Endothelial cell of hepatic sinusoid (primary cell): ENCODE results near the gene ERCC6L2.

Source experiments
- in situ Hi-C: cut with HindIII; loops from 2 replicates; pipeline ENCODE4 v1.10.0; 2017; ENCODE audit warnings: low sequenced_read_pairs

ERCC6L2 gene, protein sequence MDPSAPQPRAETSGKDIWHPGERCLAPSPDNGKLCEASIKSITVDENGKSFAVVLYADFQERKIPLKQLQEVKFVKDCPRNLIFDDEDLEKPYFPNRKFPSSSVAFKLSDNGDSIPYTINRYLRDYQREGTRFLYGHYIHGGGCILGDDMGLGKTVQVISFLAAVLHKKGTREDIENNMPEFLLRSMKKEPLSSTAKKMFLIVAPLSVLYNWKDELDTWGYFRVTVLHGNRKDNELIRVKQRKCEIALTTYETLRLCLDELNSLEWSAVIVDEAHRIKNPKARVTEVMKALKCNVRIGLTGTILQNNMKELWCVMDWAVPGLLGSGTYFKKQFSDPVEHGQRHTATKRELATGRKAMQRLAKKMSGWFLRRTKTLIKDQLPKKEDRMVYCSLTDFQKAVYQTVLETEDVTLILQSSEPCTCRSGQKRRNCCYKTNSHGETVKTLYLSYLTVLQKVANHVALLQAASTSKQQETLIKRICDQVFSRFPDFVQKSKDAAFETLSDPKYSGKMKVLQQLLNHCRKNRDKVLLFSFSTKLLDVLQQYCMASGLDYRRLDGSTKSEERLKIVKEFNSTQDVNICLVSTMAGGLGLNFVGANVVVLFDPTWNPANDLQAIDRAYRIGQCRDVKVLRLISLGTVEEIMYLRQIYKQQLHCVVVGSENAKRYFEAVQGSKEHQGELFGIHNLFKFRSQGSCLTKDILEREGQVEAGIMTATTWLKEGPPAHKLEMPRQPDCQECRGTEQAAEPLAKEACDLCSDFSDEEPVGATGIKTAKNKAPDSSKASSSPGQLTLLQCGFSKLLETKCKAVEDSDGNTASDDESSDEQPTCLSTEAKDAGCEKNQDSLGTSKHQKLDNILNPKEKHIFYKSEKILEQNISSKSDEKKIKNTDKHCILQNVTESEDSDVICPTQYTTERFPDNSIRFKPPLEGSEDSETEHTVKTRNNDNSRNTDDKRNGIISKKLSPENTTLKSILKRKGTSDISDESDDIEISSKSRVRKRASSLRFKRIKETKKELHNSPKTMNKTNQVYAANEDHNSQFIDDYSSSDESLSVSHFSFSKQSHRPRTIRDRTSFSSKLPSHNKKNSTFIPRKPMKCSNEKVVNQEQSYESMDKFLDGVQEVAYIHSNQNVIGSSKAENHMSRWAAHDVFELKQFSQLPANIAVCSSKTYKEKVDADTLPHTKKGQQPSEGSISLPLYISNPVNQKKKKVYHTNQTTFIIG (N-terminal part only)

DNA sequence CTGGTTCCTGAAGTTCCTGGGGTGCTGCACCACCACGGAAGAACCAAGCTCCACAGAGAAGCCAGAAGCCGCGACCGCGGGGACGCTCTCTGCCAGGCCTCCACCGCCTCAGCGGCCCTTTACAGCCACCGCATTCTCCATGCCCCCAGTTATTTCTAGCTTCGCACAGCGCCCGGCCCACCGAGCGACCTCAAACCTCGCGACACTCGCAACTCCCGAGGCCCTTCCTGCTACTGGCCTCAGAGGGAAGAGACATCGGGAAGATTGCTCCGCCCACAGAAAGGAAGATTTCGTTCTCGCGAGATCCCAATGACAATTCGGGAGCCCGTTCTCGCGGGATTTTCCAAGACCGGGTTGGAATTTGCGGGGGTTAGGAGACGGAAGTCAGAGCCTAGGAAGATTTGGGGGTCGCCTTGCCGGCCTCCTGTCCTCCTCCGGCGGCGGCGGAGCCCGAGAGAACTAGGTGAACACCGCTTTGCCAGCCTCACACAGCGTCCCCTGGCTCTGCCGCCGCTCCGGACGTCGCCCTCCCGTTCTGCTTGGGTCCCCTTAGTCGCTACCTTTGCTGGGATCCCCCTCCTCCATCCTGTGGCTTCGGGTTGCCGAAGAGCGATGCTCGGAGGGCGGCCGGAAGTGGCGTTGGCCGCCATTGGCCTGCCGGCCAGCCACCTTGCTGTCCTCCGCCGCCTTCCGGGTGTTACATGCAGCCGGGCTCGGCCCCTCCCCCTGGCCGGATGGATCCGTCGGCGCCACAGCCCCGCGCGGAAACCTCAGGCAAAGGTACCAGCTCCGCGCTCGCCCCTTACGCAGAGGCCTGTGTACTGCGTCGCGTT, at the start of gene ERCC6L2:
Gene ERCC6L2, plus strand, starts transcription at position 387 of the 833 bp plus-strand sequence. Its CDS starts 348 bp downstream, at position 735.
- in situ Hi-C loops: loop anchor here (10.0 kb wide), 1 partner anchor 61 kb away; no protein-coding TSS in a partner anchor

DNA sequence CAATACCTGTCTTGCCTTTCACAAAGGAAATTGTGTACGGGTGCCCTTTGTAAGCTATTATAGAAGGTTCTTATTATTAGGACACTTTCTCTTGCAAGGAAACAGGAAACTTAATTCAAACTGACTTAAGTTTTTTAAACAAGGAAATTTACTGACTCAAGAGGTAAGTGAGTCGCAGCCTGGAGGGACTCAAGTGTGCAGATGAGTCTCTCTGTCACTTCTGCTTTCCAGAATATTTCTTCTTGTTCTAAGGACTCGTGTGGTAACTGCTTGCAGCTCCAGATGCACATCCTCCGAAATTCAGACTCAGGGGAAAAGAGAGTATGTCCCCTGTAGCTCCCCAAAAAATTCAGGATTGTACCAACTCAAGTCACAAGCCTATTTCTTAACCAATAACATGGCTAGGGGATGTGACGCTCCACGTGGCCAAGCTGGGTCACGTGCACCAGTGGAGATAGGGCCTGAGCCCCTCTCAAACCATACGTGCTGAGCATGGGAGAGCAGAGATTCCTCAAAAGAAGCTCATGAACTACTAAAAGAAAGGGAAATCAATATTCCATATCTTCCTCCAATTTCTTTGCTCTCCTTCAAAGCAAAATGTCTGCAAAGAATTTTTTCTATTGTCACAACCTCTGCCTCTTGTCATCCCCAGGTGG, 49.2 kb upstream of the ERCC6L2 start:
- in situ Hi-C loops: no loop called here

DNA sequence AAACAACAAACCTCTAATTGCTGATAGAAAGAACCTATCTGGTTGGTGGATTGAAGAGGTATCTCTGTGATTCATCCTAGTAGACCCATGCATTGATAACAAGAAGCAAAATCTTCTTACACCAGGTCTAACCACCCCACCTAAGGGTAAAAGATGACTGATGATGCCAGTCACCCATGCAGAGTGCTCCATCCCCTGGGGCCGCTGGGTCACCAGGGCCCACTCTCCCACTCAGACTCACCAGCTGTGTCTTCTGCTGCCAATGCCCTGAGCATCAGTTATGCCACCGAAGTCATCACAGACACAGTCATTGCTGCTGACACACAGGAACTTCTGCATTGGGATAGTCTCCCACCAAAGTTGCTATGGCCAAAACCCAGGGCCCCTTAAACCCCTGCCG, 44.7 kb upstream of the ERCC6L2 start:
- in situ Hi-C loops: no loop called here

DNA sequence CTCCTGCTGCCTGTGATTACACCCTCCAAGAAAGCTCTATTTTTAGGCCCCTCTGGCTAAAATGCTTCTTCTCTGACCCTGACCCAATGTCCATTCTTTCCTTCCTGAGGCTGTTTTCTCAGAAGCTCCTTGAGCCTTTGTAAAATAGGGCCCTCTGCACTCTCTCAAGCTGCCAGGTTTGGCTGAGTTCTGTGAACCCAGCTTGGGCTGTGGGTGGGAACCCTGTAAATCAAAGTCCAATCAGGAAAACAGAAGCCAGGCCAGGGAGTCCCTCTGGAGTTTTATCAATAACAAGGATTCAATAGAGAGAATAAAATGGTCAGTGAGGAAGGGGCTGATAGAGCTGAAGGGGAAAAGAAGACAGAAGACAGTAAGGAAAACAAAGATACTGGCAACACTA, 43.7 kb upstream of the ERCC6L2 start:
- in situ Hi-C loops: no loop called here

DNA sequence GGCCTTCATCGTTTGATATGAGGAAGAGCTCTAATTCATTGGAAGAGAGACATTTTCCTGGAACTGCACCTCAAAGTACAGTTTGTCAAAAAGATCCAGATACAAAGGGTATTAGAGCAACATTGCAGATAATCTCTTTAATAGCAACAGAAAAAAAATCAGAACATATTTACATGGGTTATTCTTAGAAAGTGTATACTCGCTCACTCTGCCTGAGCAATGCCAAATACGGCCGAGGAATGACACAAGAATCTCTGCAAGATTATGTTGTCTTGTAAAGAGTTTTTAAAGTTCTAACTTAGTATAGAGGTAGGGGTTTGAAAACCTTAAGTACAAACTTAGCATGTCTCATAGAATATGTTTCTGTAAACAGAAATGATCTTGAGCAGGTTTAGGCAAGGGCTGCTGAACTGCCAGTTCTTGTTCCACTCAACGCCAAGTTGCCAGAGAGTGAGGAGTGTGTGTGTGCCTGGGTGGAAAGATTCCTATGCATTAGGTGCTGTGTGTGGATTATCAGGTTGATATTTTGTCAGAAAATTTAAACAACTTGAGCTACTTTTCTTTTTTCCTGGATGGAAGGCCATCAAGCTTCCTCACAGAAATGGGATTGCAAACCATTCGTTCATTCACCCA, 41.8 kb upstream of the ERCC6L2 start:
- in situ Hi-C loops: no loop called here

DNA sequence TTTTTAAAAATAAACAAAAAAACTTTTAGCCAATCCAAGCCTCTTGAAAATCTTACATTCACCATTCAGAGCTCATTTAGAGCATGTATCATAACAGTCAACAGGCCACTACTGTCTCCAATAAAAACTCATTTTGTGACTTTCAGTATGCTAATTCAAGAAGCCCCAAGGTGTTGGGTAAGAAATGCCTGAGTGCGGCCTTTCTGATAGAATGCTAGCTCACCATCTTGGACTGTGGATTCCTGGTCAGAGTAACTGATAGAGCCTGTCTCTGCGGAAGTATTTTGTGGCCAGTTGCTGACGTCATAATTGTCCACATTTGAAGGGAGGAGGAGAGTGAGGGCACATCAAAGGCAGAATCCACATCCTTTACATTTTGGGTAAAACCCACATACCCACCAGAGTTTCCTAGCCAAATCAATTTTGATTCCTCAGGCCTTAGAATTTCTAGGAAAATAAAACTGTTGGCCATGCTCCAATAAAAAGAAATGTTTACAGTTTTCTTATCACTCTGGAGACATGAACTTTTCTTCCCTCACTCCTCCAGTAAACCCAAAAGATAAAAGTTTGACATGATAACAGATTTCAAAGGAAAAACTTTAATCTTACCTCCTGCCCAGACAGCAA, 41.1 kb upstream of the ERCC6L2 start:
- in situ Hi-C loops: no loop called here

DNA sequence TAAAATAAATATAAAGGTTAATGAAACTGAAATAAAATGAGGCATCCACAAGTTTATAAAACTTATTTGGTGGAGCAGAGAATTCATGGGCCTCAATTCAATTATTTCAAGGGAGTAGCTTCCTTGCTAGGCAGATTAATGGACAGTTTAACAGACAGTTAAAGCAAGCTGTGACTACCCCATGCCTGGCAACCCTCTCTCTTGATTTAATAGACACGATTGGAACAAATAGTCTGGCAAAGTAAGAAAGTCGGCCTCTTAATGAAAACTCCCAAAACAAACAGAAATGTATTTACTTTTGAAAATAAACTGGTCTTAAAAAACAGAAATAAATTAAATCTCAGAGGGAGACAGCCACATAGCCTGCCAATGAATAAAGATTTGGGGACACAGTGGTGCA, 40.1 kb upstream of the ERCC6L2 start:
- in situ Hi-C loops: no loop called here

DNA sequence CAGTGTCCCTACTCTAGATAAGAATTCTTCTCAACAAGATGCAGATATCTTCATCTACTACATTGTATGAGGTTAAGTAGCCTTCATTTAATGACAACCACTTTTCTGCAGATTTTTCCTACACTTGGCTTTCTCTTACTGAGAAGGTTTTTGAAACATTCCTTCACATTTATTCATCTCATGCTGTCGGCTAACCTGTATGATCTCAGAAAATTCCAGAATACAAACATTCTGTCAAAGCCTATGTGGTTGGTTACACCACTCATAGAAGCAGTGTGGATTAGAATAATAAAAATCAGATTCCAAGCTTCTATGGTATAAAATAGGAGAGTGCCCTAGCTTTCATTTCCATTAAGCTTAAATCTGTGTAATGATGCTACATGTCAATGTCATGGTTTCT, 39.4 kb upstream of the ERCC6L2 start:
- in situ Hi-C loops: no loop called here

DNA sequence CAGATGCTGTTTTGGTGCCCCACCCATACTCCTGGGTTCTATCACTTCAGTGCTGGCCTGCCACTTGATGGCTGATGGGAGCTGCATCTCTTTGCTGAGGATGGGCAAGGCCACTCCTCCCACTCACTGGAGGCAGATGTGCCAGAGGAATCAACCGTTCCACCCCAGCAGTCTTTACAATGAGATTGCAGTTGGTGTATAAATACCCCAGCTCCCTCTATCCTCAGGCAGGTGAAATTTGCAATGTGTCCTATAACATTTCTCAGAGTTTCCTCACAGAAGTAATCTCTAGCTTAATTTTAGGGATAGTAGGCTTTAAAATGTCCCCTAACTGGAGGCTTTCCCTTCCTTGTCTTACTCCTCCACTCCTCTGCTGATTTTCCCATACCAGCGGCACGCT, 36.5 kb upstream of the ERCC6L2 start:
- in situ Hi-C loops: no loop called here

DNA sequence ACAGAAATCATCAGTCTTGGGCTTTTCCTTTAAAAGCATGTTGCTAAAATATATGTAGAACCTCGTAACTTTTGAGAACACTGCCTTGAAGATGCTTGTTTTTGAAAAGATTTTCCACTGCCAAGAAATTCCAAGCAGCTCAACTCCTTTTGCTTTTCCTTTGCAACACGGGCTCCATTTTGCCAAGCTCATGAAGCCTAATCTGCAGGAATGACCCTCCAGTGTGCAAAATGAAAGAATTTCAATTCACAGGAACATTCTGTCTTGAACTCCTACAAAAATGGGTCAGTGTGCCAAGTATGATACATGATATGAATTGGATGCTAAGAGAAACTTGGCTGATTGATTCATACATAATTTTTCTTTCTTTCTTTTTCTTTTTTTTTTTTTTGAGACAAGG, 35.4 kb upstream of the ERCC6L2 start:
- in situ Hi-C loops: no loop called here

DNA sequence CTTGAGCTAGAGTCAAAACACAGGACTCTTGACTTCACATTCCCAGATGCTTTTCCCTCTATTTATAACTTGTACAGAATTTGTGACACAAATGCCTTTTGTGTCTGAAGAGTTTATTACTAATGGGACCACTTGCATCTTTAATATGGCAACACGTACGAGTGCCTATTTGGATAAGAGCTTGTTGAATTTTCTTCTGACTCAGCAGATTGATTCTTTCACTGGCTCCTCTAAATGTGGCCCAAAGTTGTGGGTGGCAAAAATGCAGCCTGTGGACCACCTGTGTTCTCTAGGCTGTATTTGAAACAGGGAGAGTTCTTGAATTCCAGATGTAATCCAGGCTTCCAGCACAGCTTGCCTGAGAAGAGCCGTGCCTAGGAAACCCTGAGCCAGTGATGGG, 34.1 kb upstream of the ERCC6L2 start:
- in situ Hi-C loops: no loop called here

DNA sequence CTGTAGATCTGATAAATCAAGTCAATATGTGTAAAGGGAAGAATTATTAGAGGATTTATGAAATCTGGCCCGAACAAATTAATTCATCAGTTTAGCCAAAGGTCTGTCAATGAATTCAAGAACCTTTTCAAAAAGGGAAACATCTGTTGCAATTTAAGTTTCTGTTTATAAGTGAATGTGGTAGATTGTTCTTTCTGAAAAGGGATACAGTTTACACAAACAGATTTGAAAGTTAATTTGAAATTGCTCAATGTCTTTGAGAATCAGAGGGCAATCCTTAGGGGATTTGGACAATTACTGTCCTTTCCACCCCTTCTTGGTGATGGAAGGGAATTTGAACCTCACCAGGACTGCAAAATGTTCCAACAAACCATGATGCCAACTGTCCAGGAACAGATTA, 29.7 kb upstream of the ERCC6L2 start:
- in situ Hi-C loops: no loop called here

DNA sequence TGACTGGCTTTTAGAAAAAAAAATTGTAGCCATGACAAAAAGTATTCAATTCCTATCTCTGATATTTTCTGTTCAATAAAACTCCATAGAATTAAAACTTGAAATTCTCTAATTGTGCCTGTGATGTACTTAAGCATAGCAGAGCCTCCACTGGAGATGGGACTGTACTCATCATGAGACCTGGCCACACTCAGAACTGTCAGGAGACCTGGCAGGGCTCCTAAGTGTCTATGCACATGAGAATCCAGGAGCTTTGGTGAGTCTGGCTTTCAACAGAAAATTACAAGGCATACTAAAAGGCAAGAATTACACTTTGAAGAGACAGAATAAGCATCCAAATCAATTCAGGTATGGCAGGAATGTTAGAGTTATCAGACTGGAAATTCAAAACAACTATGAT, 26.7 kb upstream of the ERCC6L2 start:
- in situ Hi-C loops: no loop called here

DNA sequence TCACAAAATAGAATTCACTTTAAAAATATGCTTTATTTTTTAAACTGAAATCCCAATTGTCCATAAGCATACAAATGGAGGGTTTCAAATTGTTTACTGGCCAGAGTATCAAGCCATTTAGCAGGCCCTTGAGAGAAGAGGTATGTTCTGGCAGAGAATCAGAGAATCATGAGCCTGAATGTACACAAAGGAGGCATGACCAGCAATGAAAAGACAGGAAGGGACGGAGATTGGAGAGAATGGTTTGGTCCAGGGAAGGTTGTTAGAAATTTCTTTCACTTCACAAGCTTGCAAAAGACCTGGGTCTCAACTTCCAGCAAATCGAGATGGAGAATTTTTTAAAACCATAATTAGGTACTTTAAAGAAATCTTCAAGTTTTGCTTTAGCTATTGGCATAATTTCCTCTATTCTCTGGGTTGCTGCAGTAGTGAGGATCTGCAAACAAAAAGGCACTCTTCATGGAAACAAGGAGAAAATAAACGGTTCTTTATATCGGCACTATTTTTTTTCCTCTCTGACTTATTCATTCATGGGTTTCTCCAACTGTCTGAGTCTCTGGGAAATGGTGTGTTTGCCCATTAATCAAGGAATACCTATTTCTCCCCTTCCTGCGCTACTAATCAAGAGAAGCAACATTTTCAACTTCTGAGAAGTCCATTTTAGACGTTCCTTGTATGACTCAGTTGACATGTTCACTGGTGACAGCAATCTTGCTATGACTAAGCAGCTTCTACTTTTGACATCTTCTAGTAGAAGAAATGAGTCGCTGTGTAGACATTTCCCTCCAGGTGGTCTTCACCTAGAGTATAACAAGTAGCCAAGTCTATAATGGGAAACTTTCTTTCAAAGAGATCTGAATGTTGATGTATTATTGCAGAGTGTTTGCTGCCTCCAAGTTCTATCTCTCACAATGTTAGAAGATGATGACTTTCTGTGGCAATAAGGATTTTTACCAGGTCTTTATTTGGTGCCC, 23.1 kb upstream of the ERCC6L2 start:
- in situ Hi-C loops: no loop called here

DNA sequence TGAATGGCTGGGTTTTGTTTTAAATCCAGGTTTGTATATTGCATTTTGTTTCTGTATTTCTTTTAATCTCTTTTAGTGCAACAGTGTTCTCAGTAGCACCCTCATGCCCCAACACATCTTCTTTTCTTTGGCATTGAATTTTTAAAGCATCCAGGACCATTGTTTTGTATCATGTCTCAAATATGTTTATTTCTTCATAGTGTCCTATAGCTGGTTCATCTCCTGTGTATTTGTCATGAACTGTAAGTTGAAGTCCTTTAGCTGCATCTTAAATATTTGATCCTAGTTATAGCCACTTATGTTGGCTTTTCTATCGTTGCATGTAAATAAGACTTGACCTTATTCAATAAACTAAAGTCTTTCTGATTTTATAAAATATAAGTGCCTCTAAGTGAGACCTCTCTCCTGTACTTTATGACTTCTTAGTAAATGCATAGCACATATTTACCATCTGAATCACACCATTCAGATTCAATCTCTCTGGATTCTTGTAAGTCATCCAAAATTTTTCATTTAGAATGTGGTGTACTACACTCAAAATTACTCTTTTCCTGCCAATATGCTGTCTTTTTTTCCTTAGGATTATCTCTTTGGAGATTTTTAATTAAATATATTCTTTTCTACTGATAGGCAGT, 21.0 kb upstream of the ERCC6L2 start:
- in situ Hi-C loops: no loop called here

DNA sequence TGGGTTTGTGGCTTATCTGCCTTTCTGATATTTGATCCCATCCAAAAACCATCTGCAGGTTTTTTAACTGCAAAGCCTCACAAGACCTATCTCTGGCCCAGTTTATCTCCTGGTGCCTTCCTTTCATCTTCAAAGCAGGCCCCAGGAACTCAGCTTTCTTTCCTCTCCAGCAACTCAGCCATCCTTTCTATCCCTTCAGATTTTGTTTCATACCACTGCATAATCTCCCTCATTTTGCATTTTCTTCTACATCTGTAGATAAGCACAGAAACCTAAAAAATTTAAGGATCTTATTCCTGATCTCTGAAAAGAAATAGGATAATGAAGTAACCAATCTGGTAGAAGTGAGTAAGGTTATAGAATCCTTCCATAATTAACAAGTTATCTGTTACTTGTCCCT, 19.5 kb upstream of the ERCC6L2 start:
- in situ Hi-C loops: no loop called here

DNA sequence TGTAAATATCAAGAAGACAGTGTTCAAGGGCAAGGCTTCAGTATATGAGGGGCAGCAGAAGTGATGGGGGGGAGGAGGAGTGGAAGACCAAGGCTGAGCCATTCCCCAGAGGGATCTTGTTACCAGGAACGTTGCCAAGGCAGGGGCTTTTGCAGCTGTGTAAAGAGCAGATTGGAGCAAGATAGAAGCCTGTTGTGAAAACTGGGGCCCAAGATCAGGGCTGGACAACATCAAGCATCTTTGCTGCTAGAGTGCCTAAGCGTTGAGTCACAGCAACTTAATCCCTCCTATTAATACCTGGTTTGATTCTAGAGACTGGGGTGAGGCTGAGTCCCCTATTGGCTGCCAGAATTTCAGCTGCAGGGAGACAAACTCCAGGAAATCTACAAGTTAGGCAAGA, 18.4 kb upstream of the ERCC6L2 start:
- in situ Hi-C loops: no loop called here
